H7 (cell line): ENCODE measurements around the gene CYP2C8. TPM values are rescaled to one million over a fixed set of nuclear protein-coding genes. Genes with fewer than 3 reads are reported as not detected.
"Not testable (repeated sequence)": the region's sequence is repeated elsewhere in the genome, so short reads cannot be mapped to it uniquely, and the experiment has no call there.

Source experiments
- DNase-seq: peaks from one replicate; pipeline ENCODE4 v3.0.0; 2012
- H3K27me3 ChIP-seq: 2 replicates; pipeline ENCODE4 v1.6.0; 2011; ENCODE audit warnings: mild to moderate bottlenecking, low read length; ENCODE audit not compliant: control insufficient read depth, insufficient read depth
- H3K36me3 ChIP-seq: replicated peaks from 2 replicates; pipeline ENCODE4 v1.5.1; 2011; ENCODE audit warnings: low read length; ENCODE audit not compliant: control insufficient read depth, insufficient read depth
- H3K4me3 ChIP-seq: 2 replicates; pipeline ENCODE4 v1.5.1; 2011; ENCODE audit warnings: low read depth, mild to moderate bottlenecking, control low read depth, low read length, moderate library complexity; ENCODE audit not compliant: insufficient read depth
- total RNA-seq: library from RNA; depleted of rRNA; stranded (reverse); fragments of >200 nt; shearing (Covaris generic); gene quantifications from 2 replicates; pipeline ENCODE4 v1.2.3, GENCODE V29; 2014; rRNA removed

The CYP2C8 gene
- 0.70 and 0.76 TPM in 2 replicates for total RNA-seq

DNA sequence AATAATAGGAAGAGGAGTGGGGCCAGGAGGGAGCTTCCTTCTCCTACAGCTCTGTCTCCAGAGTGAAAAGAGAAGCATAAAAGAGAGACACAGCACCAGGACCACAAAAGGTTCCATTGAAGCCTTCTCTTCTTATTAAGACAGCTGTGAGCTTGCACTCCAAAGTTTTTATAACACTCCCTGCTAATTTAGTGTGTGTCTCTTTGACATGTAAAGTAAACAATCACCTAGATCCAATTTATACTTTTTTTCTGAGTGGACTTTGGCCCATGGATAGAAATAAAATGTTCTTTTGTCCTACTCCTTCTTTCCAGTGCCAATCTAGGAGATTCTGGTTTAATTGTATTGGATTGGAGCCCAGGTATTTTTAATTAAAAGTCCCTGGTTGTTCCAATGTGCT, at the start of gene CYP2C8:
Gene CYP2C8, minus strand, starts transcription at position 212 of the 400 bp plus-strand sequence. Its CDS starts 95 bp downstream, at position 117.
- no peaks in the 10 kb centered on the region for H3K36me3 ChIP-seq
- no peak within 1 kb of the TSS for H3K4me3 ChIP-seq
- H3K27me3 ChIP-seq, result no peaks in the 10 kb centered on the region
- no peak for DNase-seq

DNA sequence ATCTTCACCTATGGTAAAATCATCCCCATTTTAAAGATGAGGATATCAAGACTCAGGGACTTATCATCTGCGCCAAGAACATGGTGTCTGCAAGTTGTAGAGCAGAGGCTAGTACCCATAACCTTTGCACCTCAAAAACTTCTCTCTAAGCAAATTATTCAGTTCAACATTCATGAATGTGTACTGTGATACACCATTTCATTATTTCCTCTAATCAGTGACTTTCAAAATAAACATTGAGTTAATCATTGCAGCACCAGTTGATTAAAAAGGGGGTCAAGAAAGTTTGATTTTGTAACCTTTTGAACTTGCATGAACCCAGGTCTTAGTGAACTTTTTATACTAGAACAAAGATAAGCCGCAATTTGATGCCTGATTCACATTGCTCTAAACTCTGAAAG, 47.6 kb upstream of the CYP2C8 start:
- Histone ChIP-seq H3K4me3 (no peak overlapping the region), H3K27me3 (no peaks in the 10 kb centered on the region), H3K36me3 (no peaks in the 10 kb centered on the region)
- DNase-seq, result no peak

DNA sequence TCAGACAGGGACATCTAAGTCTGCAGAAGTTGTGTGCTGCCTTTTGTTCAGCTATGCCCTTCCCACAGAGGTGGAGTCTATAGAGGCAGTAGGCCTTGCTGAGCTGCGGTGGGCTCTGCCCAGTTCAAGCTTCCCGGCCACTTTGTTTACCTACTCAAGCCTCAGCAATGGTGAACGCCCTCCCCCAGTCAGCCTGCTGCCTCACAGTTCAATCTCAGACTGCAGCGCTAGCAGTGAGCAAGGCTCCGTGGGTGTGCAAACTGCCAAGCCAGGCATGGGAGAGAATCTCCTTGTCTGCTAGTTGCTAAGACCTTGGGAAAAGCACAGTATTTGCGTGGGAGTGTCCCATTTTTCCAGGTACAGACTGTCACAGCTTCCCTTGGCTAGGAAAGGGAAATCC, 41.5 kb upstream of the CYP2C8 start:
- H3K36me3 ChIP-seq, H3K27me3 ChIP-seq, H3K4me3 ChIP-seq, DNase-seq: not testable (repeated sequence)

DNA sequence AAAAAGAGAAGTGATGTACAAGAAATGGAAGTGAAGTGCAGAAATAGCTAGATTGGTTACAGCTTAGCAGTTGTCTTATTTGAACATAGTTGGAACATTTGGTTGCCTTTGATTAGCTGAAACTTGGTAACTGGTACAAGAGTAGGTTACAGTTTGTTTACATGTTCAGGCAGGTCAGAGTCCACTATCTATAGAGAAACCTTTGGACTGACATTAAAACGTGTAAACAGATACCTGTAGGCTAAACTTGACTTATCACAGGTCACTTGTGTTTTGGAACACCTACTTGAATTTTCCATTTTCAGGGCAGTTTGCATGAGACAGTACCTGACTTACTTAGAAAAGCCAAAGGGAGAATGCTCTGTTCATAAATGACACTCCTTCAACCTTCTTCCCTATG, 28.5 kb upstream of the CYP2C8 start:
- no peak for DNase-seq
- Histone ChIP-seq H3K27me3 (no peaks in the 10 kb centered on the region), H3K36me3 (no peaks in the 10 kb centered on the region), H3K4me3 (no peak overlapping the region)

DNA sequence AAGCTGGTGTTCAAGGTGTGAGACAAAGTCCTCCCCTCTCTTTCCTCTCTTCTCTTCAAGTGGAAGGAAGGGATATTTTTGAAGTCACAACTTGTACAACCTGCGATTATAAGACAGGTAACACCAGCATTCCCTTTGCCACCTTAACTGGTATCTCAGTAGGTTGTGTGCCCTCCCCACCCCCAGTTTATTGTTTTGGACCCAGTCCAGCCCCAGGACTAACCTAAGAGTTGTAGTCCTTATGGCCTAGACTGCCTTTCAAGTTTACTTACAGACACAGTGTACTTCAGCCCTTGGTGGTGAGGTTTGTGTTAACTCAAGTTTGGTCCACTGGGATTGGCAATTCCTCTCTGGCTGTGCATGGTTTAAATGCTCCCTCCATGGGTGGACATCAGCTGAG, 26.8 kb upstream of the CYP2C8 start:
- H3K27me3 ChIP-seq, result no peaks in the 10 kb centered on the region
- H3K4me3 ChIP-seq, result no peak overlapping the region
- no peaks in the 10 kb centered on the region for H3K36me3 ChIP-seq
- no peak for DNase-seq

DNA sequence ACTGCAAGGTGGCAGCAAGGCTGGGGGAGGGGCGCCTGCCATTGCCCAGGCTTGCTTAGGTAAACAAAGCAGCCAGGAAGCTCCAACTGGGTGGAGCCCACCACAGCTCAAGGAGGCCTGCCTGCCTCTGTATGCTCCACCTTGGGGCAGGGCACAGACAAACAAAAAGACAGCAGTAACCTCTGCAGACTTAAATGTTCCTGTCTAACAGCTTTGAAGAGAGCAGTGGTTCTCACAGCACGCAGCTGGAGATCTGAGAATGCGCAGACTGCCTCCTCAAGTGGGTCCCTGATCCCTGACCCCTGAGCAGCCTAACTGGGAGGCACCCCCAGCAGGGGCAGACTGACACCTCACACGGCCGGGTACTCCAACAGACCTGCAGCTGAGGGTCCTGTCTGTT, 10.3 kb upstream of the CYP2C8 start:
- not testable (repeated sequence) for H3K27me3 ChIP-seq, H3K4me3 ChIP-seq, DNase-seq, H3K36me3 ChIP-seq

DNA sequence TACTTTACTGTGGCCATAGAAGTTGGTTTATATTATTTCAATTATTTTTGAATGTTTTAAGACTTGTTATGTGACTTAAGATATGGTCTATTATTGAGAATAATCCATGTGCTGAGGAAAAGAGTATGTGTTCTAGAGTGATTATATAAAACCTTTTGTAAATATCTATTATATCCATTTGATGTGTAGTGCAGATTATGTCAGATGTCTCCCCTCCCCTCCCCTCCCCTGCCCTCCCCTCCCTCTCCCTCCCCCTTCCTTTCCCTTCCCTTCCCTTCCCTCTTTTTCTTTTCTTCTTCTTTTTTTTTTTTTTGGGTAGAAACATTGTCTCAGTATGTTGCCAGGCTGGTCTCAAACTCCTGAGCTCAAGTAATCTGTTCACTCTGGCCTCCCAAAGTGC, 8.3 kb upstream of the CYP2C8 start:
- DNase-seq, result no peak
- no peaks in the 10 kb centered on the region for H3K27me3 ChIP-seq
- H3K4me3 ChIP-seq, result no peak overlapping the region
- H3K36me3 ChIP-seq, result no peaks in the 10 kb centered on the region

DNA sequence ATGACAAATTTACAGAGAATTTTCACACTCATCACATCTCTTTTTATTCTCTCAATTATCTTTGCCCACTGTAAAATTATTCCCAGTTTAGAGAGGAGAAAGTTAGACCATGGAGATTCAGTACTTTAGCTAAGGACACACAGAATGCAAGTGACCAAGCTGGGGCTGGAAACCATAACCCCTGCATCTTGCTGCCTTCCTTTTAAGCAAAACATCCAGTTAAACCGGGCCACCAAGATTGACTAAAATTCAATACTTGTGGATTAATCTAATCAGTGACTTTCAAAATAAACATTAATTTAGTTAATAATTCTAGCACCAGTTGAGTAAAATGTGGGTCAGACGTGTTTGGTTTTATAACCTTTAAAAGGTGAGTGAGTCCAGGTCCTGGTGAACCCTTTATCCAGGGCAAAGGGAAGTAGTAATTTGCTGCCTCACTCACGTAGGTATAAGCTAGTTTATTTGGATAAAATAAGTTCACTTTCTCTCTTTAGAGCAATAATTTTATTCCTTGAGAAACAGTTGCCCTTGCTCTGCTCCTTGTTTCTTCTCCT, 1.9 kb upstream of the CYP2C8 start:
- Histone ChIP-seq H3K36me3 (no peaks in the 10 kb centered on the region), H3K4me3 (no peak overlapping the region), H3K27me3 (no peaks in the 10 kb centered on the region)
- no peak for DNase-seq

DNA sequence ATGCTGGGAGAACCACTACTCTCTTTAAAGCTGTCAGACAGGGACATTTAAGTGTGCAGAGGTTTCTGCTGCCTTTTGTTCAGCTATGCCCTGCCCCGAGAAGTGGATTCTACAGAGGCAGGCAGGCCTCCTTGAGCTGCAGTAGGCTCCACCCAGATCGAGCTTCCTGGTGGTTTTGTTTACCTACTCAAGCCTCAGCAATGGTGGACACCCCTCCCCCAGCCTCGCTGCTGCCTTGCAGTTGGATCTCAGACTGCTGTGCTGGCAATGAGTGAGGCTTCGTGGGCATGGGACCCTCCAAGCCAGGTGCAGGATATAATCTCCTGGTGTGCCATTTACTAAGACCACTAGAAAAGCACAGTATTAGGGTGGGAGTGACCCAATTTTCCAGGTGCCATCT, 5.2 kb downstream of the CYP2C8 start:
- not testable (repeated sequence) for H3K4me3 ChIP-seq, DNase-seq, H3K27me3 ChIP-seq, H3K36me3 ChIP-seq

DNA sequence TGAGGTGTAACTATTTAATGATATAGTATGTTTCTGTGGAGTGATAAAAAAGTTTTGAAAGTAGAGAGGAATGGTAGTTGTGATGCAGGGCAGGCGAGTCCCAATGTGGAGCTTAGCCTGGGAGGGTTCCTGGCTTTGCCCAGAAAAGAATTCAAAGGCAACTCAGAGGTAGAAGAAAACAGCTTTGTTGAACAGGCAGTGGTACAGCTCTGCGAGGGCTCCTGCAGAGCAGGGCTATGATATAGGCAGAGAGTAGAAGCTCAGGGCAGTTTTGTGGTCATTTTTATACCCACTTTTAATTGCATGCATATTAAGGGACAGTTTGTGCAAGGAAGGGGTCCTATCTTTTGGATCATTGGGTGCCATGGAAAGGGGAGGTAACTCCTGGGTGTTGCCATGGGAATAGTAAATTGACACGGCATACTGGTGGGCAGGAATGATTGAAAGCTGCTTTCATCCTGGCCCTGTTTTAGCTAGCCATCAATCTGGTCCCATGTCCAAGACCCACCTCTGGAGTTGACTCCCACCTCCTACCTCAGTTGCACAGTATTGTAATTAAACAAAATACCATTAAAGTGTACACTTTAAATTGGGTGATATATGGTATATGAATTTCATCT, 12.4 kb downstream of the CYP2C8 start:
- Histone ChIP-seq H3K36me3 (no peaks in the 10 kb centered on the region), H3K4me3 (no peak overlapping the region), H3K27me3 (no peaks in the 10 kb centered on the region)

DNA sequence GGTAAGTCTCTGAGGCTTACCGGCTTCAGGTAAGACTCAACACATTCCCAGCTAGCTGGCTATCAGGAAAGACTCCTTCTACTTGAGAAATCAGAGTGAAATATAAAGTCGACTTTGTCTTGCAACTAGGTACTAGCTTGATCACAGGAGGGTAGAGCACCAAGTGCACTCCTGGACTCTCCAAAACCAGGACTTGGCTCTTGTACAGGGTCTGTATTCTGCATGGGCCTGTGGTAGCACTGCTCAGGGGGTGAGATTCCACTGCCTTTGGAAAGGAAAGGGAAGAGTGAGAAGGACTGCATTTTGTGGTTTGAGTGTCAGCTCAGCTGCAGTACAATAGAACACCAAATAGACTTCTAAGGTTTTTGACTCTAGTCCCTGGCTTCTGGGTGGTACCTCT, 19.4 kb downstream of the CYP2C8 start:
- Histone ChIP-seq H3K4me3 (no peak overlapping the region), H3K36me3 (no peaks in the 10 kb centered on the region), H3K27me3 (no peaks in the 10 kb centered on the region)
- no peak for DNase-seq

More for the DNA sequence above, 12.4 kb downstream of the CYP2C8 start:
- no peak for DNase-seq

DNA sequence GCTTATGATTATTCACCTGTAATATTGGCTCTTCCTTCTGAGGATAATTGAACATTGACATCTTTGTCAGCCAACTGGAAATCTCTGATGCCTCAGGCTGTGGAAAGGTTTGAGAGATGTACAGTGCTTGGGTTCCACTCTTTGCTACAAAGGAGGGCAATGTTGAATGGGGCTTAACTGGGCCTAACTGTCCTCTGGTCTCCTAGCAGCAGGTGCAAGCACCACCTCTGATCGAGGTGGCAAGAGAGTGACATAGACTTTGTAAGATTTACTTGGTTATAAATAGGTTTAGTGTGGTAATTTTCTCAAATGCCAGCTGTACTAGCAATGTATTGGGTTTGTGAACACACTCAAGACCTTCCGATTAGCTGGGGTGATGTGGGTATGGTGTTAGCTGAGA, 21.1 kb downstream of the CYP2C8 start:
- Histone ChIP-seq H3K4me3 (no peak overlapping the region), H3K36me3 (no peaks in the 10 kb centered on the region), H3K27me3 (no peaks in the 10 kb centered on the region)
- DNase-seq, result no peak

DNA sequence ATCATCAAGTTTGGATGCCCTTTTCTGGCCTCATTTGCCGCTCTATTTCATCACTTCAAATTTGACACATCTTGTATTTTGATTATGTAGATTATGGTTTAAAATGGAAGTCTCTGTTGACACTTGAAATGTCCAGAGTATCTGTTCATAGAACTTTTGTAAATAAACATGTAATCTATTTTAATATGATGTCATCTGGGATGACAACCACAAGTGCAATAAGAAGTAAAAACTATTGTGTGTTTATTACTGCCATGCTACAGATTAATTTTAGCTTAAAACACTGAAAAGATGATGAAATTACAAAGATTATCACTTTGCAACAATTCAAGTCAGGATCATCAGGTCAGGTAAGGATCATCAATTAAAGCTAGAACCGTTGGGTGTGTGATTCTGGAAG, 30.0 kb downstream of the CYP2C8 start:
- Histone ChIP-seq H3K4me3 (no peak overlapping the region), H3K27me3 (no peaks in the 10 kb centered on the region), H3K36me3 (no peaks in the 10 kb centered on the region)
- no peak for DNase-seq

DNA sequence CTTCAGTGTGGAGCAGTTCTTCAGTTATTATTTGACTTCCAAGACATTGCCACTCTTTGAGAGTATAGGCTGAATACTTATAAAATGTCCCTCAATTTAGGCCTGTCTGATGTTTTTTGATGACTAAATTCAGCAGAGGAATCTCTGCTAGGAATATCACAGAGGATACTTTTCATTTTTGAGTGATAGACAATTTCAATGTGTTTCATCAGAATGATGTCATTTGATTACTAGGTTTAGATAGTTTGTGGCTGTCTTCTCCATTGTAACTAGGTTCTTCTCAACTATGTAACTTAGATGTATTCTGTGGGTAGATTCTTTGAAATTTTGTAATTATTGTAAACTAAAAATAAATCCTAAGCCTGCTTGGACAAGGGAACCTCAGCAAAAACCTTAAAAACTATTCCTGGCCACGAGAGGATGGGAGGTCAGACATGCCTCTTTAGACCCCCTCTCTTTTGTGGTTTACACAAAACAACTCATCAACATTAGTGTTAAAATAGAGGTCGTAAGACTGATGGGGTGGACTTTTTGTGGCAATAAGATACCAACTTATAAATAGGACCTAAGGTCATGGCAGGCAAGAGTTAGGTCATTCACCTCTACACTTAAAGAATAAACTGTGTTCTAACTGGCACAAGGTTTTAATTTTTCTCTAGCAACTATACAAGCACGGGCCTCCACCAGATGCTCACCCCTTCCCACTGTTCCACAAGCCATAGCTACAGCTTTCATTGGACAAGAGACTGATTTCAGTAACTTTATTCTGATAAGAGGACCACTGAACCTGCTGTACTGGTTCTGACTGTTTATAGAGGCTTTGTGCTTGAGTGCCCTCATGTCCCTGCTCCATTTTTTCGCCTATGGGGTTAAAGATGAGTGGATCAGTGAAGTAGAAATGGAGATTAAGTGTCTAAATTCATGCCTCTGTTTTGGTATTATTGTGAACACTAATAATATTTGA, 33.7 kb downstream of the CYP2C8 start:
- Histone ChIP-seq H3K36me3 (no peaks in the 10 kb centered on the region), H3K4me3 (no peak overlapping the region), H3K27me3 (no peaks in the 10 kb centered on the region)
- DNase-seq, result no peak

DNA sequence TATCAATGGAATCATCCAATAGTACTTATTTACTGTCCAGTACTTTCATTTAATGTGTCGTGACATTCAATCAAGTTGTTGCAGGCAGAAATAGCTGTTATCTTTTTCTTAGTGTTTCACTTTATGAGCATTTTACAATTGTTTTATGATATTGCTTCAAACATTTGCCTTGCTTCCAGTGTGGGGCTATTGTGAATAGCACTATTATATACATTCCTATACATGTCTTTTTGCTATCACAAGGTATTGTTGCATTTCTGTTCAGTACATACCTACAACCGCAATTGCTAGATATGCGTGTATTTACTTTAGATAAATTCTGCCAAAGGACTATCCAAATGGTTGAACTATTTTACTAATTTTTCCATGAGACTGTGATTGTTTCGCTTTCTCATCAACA, 34.9 kb downstream of the CYP2C8 start:
- H3K36me3 ChIP-seq, result no peaks in the 10 kb centered on the region
- DNase-seq, result no peak
- H3K27me3 ChIP-seq, result no peaks in the 10 kb centered on the region
- H3K4me3 ChIP-seq, result no peak overlapping the region
